ENCODE results near the gene ROR2.

GRCh38 chr9:91530829-91531228, 419.2 kb downstream of the ROR2 start:
- no peak for TF ChIP-seq POLR2AphosphoS5 (IDR thresholded peaks at IDR 0.05; ENCODE audit: borderline replicate concordance, low read depth, low read length)
- no peak for TF ChIP-seq EZH2 (IDR thresholded peaks at IDR 0.05)
- TF ChIP-seq FOXP2 (optimal IDR thresholded peaks at IDR 0.05; ENCODE audit: control extremely low read depth, extremely low read length, insufficient read depth): no peak

Data from SK-N-MC (cell line).